Stimulated activated CD4-positive, alpha-beta T cell treated with anti-CD3 and anti-CD28 coated beads, Interleukin-1b, Interleukin-23, amount 100 ng/mL, for 1 hour (primary cell): ENCODE results near the gene EXO1.

Source experiments
- DNase-seq, 2 donors: peaks; one replicate each; pipeline ENCODE4 v3.0.0-alpha.2; 2020; ENCODE audit warnings: low read depth in 2 of 2

Gene EXO1

DNA sequence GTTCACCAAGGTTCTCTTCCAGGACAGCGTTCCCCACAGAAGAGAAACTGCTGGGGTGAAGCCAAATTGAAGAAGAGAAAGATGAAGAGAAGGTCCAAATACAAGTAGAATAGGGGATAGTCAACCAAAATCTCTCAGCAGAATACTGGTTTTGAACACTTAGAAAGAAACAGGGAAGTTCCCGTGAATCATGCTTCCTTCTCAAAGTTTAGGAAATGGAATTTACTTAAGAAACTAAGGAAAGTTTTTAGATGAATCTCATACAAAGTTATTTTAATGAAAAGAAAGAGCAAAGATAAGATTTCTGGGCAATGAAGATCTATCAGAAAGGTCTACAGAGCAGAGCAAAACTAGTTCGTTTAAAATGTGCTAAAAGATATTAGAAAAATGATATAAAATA is 43.3 kb downstream of the EXO1 start:
- no peak for DNase-seq

DNA sequence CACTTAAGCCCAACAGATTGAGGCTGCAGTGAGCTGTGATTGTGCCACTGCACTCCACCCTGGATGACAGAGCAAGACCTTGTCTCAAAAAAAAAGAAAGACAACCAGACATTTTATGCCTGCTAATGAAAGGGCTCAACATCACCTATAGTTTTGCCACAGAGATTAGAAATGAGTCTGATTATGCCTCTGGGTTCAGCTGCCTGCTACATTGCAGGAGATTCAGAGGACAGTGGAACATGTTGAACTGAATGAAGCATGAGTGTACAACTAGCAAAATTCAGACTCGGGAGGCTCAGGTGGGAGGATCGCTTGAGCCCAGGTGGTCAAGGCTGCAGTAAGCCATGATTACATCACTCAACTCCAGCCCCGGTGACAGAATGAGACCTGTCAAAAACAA is 46.0 kb downstream of the EXO1 start:
- no peak for DNase-seq

DNA sequence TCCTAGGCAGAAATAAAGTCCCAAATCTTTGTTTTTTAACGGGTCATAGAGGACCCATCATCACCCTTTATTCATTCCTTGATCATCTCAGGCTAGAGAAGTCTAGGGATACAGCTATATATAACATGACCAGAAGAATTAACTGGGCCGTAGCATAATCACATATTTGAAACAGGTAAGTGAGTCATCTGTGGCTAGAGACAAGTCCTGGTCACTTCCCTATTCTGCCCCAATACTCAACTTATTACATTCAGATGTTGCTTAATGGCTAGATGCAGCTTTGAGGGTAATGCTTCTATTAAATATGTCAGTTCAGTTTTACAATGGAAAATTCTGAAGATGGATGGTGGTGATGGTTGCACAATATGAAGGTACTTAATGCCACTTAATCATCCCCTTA is 47.0 kb downstream of the EXO1 start:
- no peak for DNase-seq

DNA sequence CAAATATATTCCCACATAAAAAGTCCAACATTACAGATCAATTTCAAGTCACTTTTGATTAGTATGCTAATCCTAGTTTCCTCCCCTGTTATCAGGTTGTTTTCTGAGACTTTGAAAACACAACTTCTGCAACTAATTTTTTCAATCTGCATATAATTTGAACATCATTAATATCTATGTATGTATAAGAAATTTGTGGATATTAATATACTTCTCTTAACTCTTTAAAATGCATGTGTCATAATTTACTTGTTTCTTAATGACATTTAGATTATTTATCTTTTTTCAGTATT is 48.6 kb downstream of the EXO1 start:
- no peak for DNase-seq

DNA sequence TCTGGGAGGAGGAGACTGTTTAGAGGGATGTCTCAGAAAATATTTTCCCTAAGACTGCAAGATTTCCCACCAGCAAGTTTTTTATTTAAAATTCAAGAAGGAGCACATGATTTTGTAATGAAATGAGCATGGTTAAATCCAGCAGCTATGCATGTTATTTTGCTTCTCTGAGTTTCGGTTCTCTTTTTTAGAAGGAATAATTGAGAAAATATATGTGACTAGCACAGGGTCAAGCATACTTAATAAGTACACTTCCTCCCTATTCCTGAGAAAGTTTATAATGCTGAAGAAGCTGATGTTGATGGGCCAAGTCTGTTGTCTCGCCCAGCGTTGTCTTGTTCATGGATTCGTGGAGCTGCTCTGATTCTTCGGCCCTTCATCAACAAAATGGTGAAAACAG is 51.2 kb downstream of the EXO1 start:
- no peak for DNase-seq

DNA sequence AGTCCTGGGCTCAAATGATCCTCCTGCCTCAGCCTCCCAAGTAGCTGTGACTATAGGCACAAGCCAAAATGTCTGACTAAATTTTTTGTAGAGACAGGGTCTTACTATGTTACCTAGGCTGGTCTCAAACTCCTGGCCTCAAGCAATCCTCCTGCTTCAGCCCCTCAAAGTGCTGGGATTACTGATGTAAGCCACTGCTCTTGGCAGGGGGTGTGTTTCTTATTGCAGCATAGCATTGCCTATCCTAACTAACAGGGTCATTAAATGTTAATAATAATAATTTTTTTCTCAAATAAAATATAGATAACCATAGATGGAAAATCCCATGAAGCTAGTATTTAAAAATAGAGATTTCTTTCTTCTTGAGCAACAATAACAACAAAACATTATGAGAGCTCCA is 52.4 kb downstream of the EXO1 start:
- DNase-seq: no peak

DNA sequence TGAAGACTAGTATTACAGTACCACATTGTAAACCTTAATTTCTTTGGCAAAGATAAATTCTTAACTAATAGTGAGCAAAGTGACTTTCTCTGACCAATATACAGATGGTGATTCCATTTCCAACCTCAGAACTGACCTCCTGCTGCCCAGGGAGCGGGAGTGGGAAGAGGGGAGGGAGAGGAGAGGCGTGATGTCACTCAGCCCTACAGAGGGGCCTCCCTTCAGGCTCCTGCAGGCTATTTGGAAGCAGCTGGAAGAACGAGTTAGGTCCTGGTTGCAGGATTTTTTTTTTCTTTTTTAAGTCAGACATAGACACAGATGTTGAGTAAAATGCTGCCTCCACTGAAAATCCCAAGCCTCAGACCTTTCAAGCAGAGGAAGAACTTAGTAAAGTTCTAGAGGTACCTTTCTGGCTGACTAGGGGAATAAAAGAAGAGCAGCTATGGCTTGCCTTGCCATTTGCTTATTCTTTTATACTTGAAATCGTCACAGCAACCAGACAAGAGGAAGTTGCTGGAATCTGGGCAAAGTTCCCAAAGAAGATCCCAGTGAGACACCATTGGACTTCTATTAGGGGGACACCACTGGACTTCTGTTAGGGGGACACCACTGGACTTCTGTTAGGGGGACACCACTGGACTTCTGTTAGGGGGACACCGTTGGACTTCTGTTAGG is 54.5 kb downstream of the EXO1 start:
- DNase-seq: no peak

DNA sequence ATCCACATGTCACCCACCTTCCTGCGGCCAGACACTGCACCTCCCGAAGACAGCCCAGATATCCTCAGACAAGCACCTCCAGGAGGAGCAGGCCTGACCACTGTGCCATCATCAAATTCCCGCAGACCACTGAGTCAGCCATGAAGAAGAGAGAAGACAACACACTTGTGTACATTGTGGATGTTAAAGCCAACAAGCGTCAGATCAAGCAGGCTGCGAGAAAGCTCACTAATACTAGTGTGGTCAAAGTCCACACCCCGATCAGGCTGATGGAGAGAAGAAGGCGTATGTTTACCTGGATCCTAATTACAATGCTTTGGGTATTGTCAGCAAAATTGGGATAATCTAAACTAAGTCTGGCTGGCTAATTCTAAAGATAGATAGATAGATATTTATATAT is 68.2 kb downstream of the EXO1 start:
- DNase-seq: no peak

DNA sequence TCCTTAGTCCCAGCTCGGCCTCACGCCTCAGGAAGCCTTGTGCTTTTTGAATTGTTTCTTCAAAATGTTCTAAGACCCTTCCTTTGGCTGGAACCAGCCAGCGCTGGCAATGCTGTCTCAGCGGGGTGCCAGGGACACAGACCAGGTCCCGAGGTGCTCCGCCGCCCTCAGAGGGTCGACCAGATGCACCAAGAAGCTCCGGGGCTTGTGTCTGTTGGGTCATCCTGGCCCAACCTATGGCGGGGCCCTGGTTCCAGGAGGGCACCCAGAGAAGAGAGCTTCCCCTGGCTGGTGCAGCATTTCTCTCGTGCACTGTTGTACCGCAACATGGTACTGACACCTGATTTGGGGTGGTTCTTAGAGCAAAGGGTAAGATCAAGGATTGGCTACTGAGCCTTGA is 69.5 kb downstream of the EXO1 start:
- DNase-seq: no peak

DNA sequence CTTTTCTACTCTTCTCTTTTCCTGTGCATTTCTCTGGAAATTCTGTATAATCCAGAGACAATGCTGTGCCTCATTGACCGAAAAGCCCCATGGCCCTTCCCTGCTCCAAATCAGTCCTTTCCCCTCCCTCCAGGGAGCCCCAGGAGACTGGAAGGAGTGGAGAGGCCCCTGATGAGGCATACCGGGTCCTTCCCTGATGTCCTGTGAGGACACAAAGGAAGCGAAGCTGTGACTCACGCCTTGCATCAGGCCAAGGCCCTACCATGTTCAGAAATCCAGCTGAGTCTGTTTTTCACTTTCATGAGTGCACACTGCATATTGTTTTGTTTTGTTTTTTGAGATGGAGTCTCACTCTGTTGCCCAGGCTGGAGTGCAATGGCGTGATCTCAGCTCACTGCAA is 70.9 kb downstream of the EXO1 start:
- DNase-seq: no peak

DNA sequence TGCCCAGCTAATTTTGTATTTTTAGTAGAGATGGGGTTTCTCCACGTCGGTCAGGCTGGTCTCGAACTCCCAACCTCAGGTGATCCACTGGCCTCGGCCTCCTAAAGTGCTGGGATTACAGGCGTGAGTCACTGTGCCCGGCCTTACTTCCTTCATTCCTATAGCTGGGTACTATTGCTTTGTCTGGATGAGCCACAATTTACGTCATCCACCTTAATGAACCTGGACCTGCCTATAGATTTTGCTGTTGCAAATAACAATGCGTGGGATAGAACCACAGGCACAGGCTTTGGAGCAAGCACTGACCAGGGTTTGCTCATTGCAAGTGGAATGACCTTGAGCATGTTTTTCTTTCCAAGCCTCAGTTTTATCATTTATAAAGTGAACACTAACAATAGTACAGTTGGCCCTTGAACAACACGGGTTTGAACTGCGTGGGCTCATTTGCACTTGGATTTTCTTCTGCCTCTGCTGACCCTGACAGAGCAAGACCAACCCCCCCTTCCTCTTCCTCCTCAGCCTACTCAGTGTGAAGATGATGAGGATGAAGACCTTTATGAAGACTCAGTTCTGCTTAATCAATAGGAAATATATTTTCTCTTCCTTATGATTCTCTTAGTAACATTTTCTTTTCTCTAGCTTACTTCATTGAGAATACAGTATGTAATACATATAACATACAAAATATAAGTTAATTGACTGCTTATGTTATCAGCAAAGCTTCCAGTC is 76.2 kb downstream of the EXO1 start:
- DNase-seq: no peak

DNA sequence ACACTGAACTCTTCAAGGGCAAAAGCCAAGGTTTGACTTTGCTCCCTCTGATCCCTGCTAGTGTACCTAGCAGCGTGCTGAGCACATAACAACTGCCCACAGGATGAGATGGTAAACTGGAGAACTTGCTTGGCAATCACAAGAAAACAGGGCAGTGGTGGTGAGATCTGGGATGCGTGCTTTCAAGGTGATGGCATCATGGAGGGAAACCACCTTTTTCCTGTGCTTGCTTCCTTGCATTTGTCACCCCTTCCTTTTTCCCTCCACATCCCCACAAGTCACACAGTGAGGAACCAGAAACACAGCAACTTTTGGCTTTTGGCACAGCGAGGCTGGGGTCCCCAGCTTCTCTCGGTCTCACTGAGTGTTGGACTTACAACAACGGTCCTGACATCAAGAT is 78.1 kb downstream of the EXO1 start:
- no peak for DNase-seq

DNA sequence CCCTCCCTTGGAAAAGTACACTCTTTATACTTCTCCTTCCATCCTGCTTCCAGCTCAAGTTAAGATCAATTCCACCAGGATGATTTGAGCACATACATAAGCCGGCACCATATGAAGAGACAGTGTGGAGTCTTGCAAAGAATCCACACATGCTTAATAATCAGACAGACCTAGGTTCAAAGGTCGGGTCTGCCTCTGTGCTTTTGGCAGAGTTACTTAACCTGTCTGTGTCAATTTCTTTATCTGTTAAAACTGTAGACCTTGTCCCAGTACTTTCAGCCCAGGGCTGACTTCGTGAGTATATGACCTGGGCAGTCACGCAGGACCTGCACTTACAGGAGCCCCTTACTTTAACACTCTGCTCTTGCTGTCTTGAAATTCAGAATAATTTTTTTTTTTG is 79.3 kb downstream of the EXO1 start:
- no peak for DNase-seq

DNA sequence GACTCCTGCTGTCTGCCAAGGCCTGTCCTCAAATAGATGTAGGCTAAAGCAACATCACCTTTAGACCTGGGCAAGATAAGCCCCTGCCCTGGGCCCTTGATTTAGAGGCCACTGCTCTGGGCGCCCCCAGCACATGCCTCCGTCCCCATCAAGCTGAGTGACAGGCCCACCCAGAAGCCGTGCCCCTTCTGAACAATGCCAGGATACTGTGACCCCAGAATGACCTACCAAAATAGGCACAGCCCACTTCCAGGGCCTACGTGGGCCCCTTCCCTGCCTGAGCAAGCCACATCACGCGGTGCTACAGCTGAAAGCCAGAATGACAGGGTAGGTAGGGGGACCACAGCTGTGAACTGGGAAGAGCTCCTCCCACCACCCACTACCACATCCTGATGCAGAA is 84.8 kb downstream of the EXO1 start:
- no peak for DNase-seq

DNA sequence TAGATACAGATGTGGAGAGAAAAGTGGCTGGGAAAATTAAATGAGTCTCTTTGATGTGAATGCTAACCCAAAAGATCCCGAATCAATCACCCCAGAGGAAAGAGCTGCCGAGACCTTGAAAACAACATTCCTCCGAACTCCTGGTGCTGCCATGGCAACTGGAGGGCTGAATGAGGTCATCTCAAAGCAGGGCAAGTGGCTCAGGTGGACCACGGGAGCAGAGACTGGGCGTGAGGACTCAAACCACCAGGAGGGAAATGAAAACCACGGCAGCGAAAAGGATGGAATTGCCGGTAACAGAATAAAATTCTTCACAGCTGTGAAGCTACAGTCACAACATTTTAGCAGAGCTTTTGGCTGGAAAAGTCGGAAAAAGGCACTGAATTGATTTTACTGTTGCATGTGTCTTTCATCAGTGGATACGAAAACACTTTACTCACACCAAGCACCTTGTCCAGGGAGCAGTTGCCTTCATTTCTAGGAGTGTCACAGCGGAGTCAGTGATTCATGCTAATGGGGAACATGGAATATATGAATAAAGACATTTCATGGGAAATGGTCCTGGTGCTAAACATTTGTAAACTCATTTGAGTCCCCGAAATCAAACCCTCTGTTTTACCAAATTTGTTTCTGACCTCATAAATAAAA is 86.3 kb downstream of the EXO1 start:
- no peak for DNase-seq

DNA sequence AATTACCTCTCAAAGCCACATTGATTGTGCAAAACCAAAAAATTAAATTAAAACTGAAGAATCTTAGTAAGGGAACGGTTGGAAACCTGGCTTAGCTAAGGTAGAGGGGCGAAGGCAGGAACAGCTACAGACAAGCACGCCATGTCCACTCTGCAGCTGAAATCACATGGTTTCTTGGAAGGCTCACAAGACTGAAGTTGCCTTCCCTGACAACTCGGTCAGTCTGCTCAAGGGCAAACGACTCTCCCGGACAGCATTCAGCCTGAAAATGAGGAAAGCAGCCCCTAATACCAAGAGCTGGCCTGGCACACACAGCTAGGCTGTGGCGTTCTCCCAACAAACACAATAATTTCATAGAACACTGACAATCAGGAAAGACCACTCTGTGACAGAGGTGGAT is 86.9 kb downstream of the EXO1 start:
- DNase-seq: no peak
